Nephron (organoid): Measurements from ENCODE around the gene SET.

ENCODE experiments used
- H3K27ac Mint-ChIP-seq, 3 experiments: 2 replicates each; pipeline ENCODE4 v1.8.0; 2020; ENCODE audit warnings: mixed read lengths in 3 of 3, mild to moderate bottlenecking in 2 of 3, moderate library complexity in 1 of 3
- H3K27me3 Mint-ChIP-seq: 2 replicates; pipeline ENCODE4 v1.8.0; 2021; ENCODE audit warnings: low read depth, mild to moderate bottlenecking, moderate library complexity, mixed read lengths
- H3K36me3 Mint-ChIP-seq: 2 replicates; pipeline ENCODE4 v1.8.0; 2020; ENCODE audit warnings: low read depth, mixed read lengths
- H3K4me1 Mint-ChIP-seq: 2 replicates; pipeline ENCODE4 v1.8.0; 2020; ENCODE audit warnings: mixed read lengths
- H3K4me3 Mint-ChIP-seq, 3 experiments: 2 replicates each; pipeline ENCODE4 v1.8.0; 2020; ENCODE audit warnings: mild to moderate bottlenecking in 3 of 3, mixed read lengths in 3 of 3, moderate library complexity in 2 of 3
- H3K9me3 Mint-ChIP-seq: 2 replicates; pipeline ENCODE4 v1.8.0; 2020; ENCODE audit warnings: mixed read lengths
- CTCF ChIP-seq, 3 experiments: fragments of 200-600 bp; sonication (generic); IDR thresholded peaks; one replicate each; pipeline ENCODE4 v1.5.0; 2021; ENCODE audit warnings: antibody characterized with exemption in 3 of 3; ENCODE audit not compliant: unreplicated experiment in 3 of 3

The SET gene

GRCh38 chr9:128728298-128728697 lies 39.3 kb downstream of the SET start:
- no peak overlapping the region for H3K27ac Mint-ChIP-seq
- H3K4me3 Mint-ChIP-seq, result no peak overlapping the region
- no peaks in the 10 kb centered on the region for H3K9me3 Mint-ChIP-seq
- H3K36me3 Mint-ChIP-seq, result peaks cover 8% of the 10 kb centered on the region
- H3K27me3 Mint-ChIP-seq, result no peaks in the 10 kb centered on the region
- TF ChIP-seq CTCF (IDR thresholded peaks at IDR 0.05; ENCODE audit: unreplicated experiment in 3 of 3), result no peak
- H3K4me1 Mint-ChIP-seq, result peaks cover 19% of the 10 kb centered on the region

GRCh38 chr9:128729302-128729701 lies 40.3 kb downstream of the SET start:
- Mint-ChIP-seq H3K27ac (peak overlapping the region; percentile 33 to 72 (median 41)), H3K4me1 (peaks cover 16% of the 10 kb centered on the region), H3K27me3 (no peaks in the 10 kb centered on the region), H3K9me3 (no peaks in the 10 kb centered on the region), H3K4me3 (no peak overlapping the region), H3K36me3 (peaks cover 10% of the 10 kb centered on the region)
- no peak for TF ChIP-seq CTCF (IDR thresholded peaks at IDR 0.05; ENCODE audit: unreplicated experiment in 3 of 3)

GRCh38 chr9:128729766-128730517 lies 40.9 kb downstream of the SET start:
- no peak for TF ChIP-seq CTCF (IDR thresholded peaks at IDR 0.05; ENCODE audit: unreplicated experiment in 3 of 3)
- H3K9me3 Mint-ChIP-seq, result no peaks in the 10 kb centered on the region

GRCh38 chr9:128731093-128731492 lies 42.1 kb downstream of the SET start:
- Mint-ChIP-seq H3K27ac (no peak overlapping the region), H3K9me3 (no peaks in the 10 kb centered on the region), H3K36me3 (peaks cover 21% of the 10 kb centered on the region), H3K27me3 (no peaks in the 10 kb centered on the region), H3K4me3 (no peak overlapping the region), H3K4me1 (peaks cover 13% of the 10 kb centered on the region)
- TF ChIP-seq CTCF (IDR thresholded peaks at IDR 0.05; ENCODE audit: unreplicated experiment in 3 of 3), result no peak

More at GRCh38 chr9:128729766-128730517, 40.9 kb downstream of the SET start:
- H3K27ac Mint-ChIP-seq, result peak overlapping the region; percentile 10 to 41 (median 33)
- peaks cover 10% of the 10 kb centered on the region for H3K4me1 Mint-ChIP-seq
- no peaks in the 10 kb centered on the region for H3K27me3 Mint-ChIP-seq
- no peak overlapping the region for H3K4me3 Mint-ChIP-seq
- H3K36me3 Mint-ChIP-seq, result peaks cover 14% of the 10 kb centered on the region

- no peak overlapping the region for H3K4me3 Mint-ChIP-seq
- no peaks in the 10 kb centered on the region for H3K9me3 Mint-ChIP-seq
- peaks cover 21% of the 10 kb centered on the region for H3K36me3 Mint-ChIP-seq
- no peaks in the 10 kb centered on the region for H3K27me3 Mint-ChIP-seq
- no peak for TF ChIP-seq CTCF (IDR thresholded peaks at IDR 0.05; ENCODE audit: unreplicated experiment in 3 of 3)
- no peak overlapping the region for H3K27ac Mint-ChIP-seq
- H3K4me1 Mint-ChIP-seq, result peaks cover 13% of the 10 kb centered on the region
Observed at GRCh38 chr9:128731691-128732090, 42.7 kb downstream of the SET start.

- Mint-ChIP-seq H3K36me3 (peaks cover 26% of the 10 kb centered on the region), H3K4me3 (no peak overlapping the region), H3K9me3 (no peaks in the 10 kb centered on the region), H3K4me1 (peaks cover 13% of the 10 kb centered on the region), H3K27me3 (no peaks in the 10 kb centered on the region), H3K27ac (peak overlapping the region in 2 of 3 experiments; percentile 44 to 95)
- no peak for TF ChIP-seq CTCF (IDR thresholded peaks at IDR 0.05; ENCODE audit: unreplicated experiment in 3 of 3)
Observed at GRCh38 chr9:128732576-128732975, 43.6 kb downstream of the SET start.
